GM21717 (cell line): ENCODE measurements around the gene RYR2.
"Not testable (repeated sequence)": the region's sequence is repeated elsewhere in the genome, so short reads cannot be mapped to it uniquely, and the experiment has no call there.

Experiments
- ATAC-seq: cut with Tn5 transposase; IDR thresholded peaks from one replicate; pipeline ENCODE4 v1.9.1; 2021; ENCODE audit warnings: mild to moderate bottlenecking, moderate library complexity; ENCODE audit not compliant: unreplicated experiment

The RYR2 gene

DNA sequence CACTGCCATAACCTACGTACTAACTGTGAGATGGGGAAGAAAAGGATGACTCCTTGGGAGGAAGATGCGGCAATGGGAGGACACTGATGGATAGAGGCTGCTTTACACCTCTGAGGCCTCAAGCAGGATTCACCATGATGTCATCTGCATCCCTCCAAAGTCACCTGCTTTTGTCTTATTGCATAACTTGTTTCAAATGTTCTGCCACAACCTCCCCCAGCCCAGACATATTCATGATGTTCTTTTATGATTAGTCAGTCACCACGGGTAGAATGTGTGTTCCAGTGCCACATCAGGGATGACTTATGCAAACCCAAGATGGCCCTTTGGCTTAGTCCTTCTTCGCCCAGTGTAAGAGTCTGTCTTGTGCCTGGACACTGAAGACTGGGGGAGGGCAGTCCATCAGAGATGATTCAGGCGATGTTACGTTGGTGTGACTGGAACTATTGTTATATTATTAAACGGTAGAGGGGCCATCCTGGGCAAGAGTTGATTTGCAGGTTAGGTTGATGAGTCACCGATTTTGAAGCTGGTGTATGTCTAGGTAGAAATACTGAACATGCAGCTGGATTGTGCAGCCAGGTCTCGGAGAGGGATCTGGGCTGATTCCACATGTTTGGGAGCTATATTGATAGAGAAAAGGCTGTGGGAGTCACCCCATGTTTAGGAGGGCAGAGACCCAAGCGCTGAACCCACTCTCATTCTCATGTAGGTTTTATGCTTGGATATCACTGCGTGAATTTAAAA is 32.6 kb downstream of the RYR2 start:
- no peak for ATAC-seq

DNA sequence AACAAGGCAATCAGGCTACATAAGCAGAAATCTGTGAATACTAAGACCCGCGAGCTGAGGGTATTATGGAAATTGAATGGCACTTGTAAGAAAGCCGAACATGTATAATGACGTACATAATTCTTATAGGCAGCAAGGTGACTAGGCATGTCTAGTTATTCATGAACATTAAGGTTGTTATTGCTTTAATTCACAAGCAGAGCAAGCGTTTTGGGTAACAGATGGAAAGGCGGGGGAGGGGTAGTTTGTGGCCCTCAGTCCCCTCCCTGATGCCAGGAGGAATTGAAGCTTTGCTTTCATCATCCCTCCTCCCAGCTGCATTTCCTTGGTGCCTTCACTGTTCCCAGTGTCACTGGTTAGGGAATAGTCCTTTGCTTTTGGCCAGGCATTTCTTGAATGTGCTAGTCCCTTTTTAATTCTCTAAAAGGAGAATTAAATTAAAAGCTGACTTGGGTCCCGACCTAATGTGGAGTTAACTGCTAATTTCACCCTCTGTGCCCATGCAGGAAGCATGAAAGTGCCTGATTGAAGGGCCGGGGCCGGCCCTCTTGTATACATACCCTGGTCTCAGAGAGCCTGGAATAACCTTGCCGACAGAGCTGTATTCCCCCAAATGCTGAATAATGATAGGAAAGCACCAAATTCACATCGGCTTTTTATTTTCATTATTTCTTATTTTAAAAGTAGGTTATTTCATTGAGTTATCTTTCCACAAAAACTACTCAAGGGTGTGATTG is 42.5 kb downstream of the RYR2 start:
- ATAC-seq: no peak

DNA sequence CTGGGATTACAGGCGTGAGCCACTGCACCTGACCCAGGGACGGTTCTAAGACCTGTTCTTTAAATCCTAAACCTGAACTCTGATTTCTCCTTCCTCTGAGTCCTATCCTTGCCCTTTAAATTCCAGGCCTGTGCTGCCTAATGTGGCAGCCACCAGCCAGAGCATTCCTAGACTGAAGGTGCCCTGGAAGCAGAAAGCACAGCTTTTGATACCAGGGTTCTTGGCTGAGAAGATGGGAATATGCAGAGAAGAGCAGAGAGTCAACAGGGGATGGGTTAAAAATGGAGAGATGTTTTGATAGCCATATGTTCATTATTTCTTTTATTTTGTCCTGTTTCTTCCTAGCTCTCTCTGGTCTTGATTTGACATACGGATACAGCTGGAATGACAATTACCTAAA is 49.7 kb downstream of the RYR2 start:
- no peak for ATAC-seq

DNA sequence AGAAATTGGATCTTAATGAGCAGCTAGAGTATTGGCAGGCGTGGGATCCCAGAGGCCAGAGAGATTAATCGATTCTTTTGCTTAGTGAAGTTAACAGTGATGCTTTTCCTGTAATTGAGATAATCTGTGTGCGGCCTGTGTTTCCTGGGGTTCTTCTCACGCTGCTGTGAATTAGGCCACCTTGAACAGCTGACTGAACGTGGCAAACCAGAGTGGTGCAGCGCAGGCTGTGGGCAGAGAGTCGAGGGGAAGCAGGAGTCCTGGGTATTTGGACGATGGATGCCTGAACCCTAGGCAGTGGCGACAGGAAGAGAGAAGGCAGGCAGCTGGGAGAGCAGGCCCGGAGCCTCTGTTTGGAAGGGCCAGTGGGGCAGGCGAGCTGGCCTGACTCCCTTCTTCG is 51.7 kb downstream of the RYR2 start:
- no peak for ATAC-seq

DNA sequence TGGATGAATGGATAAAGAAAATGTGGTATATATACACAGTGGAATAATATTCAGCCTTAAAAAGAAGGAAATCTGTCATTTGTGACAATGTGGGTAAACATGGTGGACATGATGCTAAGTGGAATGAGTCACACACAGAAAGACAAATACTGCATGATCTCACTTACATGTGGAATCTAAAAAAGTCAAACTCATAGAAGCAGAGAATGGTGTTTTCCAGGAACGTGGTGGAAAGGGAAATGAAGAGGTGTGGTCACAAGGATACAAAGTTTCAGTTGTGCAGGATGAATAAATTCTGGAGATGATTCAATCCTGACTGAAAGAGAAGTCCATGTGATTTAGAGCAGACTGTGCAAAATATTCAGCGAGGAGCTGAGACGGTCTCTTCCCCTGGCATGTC is 56.6 kb downstream of the RYR2 start:
- no peak for ATAC-seq

DNA sequence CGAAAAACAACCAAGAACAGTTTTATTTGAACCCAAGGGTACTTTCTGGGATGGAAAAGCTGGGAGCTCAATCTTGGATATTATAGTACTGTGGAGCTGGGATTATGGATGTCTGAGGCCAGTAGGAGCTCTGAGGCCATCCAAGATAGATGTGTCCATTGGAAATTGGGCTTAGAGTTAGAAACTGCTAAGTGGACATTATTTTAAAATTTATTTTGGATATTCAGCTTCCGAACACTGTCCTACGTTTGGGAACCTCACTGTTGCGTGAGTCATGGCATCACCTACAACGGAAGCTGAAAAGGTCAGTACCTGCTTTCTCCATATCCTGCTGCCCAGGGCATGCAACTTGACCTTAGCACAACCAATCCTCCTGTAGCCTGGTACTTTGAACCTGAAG is 61.0 kb downstream of the RYR2 start:
- ATAC-seq: no peak

DNA sequence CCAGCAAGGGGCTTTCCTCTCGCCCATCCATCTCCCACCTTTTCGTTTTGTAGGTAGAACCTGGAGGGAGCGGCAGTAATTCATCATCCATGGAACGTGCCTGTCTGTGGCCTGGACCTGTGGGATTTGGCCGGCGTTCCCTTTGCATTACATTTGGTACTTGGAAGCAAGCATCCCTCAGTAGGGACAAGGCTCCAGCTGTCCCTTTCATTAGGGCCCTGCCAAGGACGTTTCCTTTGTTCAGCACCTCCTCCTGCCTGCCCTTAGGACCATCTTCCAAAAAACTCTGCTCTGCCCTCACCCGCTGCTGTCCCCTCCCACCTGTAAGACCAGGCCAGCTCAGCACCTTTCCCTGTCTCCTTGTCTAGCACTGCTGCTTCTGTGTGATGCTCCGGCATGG is 62.1 kb downstream of the RYR2 start:
- ATAC-seq: no peak

DNA sequence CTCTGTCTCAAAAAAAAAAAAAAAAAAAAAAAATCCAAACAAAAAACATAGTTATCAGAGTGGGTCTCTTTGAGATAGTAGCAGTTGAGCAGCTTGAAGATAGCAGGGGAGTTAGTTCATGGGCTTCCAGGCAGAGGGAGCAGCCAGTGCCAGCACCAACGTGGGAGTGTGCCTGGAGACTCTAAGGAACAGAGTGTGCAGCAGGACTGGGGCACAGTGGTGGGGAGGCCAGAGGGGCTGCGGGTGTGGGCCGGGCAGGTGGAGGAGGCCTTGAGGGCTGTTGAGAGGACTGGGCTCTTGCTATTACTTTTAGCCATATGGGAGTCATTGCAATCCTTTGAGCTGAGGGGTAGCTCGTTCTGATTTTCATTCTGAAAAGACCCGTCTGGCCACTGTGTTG is 63.8 kb downstream of the RYR2 start:
- no peak for ATAC-seq

DNA sequence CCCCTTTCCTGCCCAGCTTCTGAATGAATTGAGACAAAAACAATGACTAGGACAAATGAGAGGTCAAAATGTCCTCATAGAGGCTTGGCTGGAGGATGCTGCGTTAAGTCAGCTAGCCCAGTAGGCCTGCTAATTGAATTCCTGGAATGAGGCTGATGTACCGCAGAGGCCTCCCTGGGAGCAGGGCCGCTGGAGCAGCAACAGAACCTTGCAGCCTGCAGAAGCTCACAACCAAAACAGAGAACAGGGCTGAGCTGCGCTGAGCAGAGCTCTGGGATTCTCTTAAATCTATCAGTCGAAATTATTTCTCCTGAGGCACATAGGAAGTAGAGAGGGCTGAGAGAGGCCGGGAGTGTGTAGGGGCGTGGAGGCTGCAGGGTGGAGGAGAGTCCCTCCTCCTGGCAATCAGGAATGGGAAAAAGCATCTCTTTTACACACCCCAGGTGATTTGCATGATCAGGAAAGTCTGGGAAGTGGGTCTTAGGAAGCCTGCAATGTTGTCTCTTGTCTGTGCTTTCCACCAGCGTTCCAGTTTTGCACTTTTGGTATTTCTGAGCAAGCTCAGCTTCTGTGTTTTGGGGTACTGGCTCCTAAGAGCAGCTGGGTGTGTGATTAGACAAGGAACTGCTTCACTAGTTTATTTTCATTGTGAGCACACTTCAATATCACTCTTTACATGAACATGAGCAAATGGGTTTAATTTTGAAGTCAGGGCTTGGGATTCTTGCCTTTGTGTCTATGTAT is 66.5 kb downstream of the RYR2 start:
- no peak for ATAC-seq

DNA sequence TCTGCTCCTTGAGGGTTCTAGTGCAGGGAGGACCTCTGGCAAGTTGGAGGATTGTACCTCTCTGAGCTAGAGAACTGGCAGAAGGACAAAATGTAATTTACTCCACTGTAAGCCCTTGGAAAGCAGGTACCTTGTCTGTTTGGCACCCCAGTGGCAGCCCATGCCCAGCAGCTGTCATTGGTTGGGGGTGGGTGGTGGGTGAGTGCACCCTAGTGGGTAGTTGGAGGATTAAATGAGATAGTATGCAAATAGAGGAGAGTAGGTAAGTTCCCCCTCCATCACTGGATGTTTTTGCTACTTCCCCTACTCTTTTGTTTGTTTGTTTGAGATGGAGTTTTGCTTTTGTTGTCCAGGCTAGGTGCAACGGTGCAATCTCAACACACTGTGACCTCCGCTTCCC is 69.8 kb downstream of the RYR2 start:
- no peak for ATAC-seq

DNA sequence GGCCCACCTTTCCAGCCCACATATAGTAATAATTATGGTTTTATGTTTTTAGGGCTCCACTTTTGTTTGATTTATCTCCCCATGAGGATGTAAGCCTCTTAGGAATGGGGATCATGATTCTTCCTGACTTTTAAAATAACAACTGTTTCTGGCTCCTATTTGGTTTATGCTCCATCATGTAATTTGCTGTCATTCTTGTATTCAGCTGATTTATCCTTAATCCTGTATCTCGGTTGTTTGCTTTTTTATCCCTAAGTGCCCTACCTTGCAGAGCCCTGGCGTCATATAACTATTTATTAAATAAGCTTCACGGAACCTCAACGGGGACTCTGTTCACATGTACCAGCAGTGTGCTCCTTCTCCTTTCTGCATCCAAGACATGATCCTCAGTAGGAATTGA is 70.7 kb downstream of the RYR2 start:
- ATAC-seq: no peak

DNA sequence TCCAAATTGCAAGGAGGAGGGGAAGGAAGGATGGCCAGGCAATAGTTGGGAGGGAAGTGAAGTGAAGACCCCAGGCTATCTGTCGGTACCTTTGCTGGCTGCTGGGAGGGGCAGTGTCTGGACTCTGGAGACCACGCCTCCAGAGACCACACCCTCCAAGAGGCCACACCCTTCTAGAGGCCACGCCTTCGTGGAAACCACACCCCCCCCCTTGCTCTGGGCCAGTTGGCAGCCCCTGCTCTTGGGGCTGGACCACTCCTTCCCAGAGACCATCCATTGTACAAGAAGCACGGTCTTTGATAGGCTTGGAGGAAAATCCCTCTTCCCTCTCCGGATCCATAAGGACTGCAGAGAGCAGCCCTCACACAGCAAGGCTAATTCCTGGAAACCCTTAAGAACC is 73.1 kb downstream of the RYR2 start:
- no peak for ATAC-seq

DNA sequence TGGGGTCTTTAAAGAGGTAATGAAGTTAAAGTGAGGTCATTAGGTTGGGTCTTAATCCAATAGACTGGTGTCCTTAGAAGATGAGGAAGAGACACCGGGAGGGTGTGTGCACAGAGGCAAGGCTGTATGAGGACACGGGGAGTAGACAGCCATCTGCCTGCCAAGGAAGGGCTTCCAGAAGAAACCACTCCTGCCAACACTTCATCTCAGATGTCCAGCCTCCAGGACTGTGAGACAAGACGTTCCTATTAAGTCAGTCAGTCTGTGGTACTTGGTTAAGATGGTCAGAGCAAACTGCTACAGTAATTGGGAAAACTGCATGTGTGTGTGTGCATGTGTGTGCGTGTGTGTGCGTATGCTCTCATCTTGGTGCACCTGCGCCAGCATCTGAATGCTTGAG is 77.1 kb downstream of the RYR2 start:
- no peak for ATAC-seq

DNA sequence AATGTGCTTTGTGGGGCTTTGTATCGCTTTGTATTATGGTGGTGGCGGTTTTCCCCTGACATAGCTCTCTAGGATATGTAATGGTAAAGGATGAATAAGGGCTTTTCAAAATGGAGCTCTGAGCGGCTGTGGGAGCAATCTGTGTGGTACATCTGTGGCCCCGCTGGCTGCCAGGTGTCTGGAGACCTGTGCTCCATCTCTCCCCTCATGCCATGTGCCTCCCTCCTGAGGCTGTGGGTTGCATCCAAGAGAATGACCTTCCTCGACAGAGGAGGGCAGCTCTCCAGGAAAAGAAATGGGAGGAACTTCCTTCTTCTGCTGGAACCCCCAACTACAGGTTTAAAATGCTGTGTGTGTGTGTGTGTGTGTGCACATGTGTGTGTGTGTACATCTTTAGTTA is 78.7 kb downstream of the RYR2 start:
- no peak for ATAC-seq

DNA sequence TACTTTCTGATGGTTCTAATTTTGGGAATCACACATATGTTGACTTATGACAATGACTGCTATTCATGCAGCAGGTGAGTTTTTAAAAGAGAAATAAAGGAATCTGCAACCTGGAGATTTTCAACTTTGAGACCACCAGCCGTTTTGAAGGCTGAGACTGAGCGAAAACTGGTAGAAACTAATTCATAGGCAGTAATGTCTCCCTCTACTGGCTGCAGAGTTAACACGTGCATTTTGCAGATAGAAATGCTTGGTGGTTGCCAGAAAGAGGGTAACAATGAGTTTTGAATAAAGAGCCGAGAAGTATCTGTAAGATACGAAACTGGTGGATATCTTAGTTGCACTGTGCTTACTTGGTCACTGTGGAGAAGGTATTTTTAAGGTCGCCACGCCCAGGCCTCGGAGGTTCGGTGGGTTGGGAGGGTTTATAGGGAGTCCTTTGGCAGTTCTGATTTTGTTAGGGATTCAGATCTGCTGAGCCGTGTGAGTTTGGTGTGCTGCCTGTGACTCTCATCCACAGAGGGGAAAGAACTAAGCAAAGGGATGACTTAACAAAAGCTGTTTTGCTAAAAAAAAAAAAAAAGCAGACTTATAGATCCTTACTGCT is 83.0 kb downstream of the RYR2 start:
- no peak for ATAC-seq

DNA sequence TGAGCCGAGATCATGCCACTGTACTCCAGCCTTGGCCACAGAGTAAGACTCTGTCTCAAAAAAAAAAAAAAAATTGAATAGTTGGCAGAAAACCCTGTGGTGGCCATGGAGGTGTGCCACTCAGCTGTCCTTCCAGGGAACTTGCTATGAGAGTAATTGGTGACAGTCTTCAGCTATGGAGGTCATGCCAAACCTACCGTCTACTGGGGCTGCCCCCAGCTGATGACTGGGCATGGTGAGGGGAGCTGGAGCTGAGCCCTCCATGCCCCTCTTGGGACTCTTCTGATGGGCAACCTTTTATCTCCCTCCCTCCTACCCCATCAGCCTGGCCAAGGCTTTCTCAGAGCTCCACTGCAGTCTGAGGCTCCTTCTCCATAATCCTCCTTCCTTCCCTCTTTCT is 84.2 kb downstream of the RYR2 start:
- ATAC-seq: no peak

DNA sequence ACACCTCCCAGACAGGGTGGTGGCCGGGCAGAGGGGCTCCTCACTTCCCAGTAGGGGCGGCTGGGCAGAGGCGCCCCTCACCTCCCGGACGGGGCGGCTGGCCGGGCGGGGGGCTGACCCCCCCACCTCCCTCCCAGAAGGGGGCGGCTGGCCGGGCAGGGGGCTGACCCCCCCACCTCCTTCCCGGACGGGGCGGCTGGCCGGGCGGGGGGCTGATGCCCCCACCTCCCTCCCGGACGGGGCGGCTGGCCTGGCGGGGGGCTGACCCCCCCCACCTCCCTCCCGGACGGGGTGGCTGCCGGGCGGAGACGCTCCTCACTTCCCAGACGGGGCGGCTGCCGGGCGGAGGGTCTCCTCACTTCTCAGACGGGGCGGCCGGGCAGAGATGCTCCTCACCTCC is 85.3 kb downstream of the RYR2 start:
- not testable (repeated sequence) for ATAC-seq

DNA sequence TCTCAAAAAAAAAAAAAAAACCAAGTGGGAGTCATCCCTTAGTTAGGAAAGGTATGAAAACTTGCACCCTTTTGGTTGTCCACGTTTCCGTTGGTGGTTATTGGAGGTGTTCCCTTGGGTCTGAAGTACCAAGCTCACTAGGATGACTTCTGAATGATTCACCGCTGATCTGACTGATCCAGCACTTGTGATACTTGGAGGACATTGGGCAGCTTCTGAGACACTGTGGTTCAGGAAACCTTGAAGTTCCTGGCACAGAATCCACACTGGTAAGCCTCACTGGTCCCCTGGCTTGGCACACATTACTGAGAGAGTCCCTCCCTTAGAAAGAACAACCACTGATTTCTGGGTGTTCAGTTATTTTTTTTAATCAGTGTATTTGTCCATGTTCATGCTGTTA is 91.9 kb downstream of the RYR2 start:
- no peak for ATAC-seq

DNA sequence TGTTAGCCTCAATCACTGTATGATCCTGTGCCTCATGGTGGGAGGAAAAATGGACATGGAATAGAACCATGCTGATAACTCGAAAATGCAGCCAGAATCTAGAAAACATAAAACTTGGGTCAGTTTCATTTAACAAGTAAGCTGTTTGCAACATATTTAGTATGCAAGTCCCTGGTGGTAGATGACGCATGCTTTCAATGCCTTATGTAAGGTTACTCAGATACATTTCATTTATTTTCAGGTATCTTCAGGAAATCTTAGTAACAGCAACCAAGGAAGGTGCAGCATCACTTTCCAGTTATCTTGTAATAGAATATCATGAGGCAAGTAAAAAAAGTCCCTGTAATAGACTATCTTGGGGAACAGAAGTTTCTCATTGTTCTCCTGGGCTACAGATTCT is 92.9 kb downstream of the RYR2 start:
- ATAC-seq: no peak

DNA sequence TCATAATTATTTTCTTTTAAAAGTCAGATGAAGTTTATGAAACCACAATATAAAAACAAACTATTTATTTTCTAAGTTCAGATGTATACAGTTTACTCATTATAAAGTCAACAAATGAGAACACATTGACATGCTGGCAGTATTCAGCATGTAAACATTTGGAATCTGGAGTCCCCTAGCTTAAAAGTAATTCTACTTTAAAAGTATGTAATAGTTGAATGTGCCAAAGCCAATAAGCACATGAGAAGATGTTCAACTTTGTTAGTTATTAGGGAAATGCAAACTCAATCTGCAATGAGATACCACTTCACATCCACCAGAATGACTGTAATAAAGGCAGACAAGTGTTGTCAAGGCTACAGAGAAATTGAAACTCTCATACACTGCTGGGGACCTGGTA is 96.6 kb downstream of the RYR2 start:
- ATAC-seq: no peak

DNA sequence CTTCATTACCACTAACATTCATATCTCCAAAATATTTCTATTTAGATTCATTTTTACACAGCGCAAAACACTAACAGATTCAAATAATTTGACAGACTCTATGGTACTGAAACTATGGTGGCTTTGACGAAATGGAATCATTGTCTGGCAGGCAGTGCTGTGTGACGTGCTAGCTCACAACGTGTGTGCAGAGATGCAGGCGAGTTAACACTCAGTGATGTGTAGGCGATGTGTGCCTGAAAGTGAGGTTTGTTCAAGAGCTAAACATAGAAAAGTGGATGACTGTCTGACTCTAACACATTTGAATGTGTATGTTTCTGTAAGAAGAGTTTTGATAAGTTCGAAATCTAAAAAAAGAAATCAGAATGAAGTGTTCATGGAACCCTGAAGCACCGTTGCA is 97.7 kb downstream of the RYR2 start:
- no peak for ATAC-seq

DNA sequence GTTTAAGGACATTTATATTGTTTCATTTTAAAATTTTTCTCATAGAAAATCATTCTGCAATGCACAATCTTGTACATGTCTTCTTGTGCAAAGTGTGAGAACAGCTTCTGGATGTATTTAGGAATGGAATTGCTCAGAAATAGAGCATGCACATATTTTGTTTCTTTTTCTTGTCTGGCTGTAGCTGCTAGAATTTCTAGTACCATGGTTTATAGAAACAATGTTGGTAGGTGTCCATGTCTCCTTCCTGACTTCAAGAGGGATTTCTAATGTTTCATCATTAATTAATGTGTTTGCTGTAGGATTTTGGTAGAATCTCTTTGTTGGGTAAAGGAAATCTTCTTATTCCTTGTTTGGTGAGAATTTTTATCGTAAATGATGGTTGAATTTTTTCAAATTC is 99.0 kb downstream of the RYR2 start:
- ATAC-seq: no peak
